HFFc6 (cell line): ENCODE measurements around the gene MAN1A1. TPM values are rescaled to one million over a fixed set of nuclear protein-coding genes. Genes with fewer than 3 reads are reported as not detected.

Experiments
- DNase-seq: peaks from one replicate; pipeline ENCODE4 v3.0.0-alpha.2; 2018
- H3K27ac Mint-ChIP-seq: 2 replicates; pipeline ENCODE4 v1.8.0; 2020; ENCODE audit warnings: mild to moderate bottlenecking, mixed read lengths
- H3K27me3 Mint-ChIP-seq: 2 replicates; pipeline ENCODE4 v1.8.0; 2021; ENCODE audit warnings: mild to moderate bottlenecking, moderate library complexity, mixed read lengths; ENCODE audit not compliant: insufficient read depth
- H3K36me3 Mint-ChIP-seq: 2 replicates; pipeline ENCODE4 v1.8.0; 2021; ENCODE audit warnings: low read depth, mixed read lengths
- H3K4me1 Mint-ChIP-seq: 2 replicates; pipeline ENCODE4 v1.8.0; 2020; ENCODE audit warnings: low read depth, mixed read lengths
- H3K4me3 Mint-ChIP-seq: 2 replicates; pipeline ENCODE4 v1.8.0; 2020; ENCODE audit warnings: mild to moderate bottlenecking, moderate library complexity, mixed read lengths
- H3K9me3 Mint-ChIP-seq: 2 replicates; pipeline ENCODE4 v1.8.0; 2020; ENCODE audit warnings: mild to moderate bottlenecking, mixed read lengths
- total RNA-seq, 6 experiments: library from RNA; stranded (reverse); fragmentation: NEBNext Ultra II Directional; extraction: Animal tissue kit (Norgen Biotek cat#: 25700); gene quantifications; 2 replicates in 1 of 6; 3 replicates in 5 of 6; pipeline ENCODE4 v1.2.3, GENCODE V29; 2021
- TF ChIP-seq, protein P1 (sequence below): fragments of 200-600 bp; sonication (generic); IDR thresholded peaks from 2 replicates; pipeline ENCODE4 v1.5.0; 2021; ENCODE audit warnings: antibody characterized with exemption, mild to moderate bottlenecking

Gene MAN1A1
- total RNA-seq, 6 experiments from 2014 or later, result 0.12 to 0.64 (median 0.16) TPM

DNA sequence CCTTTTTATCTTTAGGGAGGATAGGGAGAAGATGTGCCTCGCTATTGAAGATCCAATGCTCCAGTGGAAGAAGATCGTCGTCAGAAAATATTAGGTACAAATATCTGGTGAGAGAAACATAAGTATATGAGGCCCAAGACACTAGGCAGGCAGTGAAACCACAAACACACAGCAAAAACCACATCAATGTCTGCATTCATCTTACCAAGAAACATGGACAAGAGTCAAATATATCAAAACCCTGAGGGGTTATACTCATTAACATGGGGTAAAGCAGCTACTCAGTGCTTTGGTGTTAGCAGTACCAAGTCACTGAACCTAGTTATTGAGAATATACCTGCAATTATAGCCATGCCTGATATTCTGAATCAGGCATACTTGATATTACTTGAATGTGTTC is 169.7 kb downstream of the MAN1A1 start:
- H3K9me3 Mint-ChIP-seq, result peaks cover 11% of the 10 kb centered on the region
- no peaks in the 10 kb centered on the region for H3K4me1 Mint-ChIP-seq
- TF ChIP-seq, protein P1, sequence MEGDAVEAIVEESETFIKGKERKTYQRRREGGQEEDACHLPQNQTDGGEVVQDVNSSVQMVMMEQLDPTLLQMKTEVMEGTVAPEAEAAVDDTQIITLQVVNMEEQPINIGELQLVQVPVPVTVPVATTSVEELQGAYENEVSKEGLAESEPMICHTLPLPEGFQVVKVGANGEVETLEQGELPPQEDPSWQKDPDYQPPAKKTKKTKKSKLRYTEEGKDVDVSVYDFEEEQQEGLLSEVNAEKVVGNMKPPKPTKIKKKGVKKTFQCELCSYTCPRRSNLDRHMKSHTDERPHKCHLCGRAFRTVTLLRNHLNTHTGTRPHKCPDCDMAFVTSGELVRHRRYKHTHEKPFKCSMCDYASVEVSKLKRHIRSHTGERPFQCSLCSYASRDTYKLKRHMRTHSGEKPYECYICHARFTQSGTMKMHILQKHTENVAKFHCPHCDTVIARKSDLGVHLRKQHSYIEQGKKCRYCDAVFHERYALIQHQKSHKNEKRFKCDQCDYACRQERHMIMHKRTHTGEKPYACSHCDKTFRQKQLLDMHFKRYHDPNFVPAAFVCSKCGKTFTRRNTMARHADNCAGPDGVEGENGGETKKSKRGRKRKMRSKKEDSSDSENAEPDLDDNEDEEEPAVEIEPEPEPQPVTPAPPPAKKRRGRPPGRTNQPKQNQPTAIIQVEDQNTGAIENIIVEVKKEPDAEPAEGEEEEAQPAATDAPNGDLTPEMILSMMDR, result no peak
- no peaks in the 10 kb centered on the region for H3K36me3 Mint-ChIP-seq
- no peak for DNase-seq
- no peak overlapping the region for H3K4me3 Mint-ChIP-seq
- no peak overlapping the region for H3K27ac Mint-ChIP-seq
- no peaks in the 10 kb centered on the region for H3K27me3 Mint-ChIP-seq

DNA sequence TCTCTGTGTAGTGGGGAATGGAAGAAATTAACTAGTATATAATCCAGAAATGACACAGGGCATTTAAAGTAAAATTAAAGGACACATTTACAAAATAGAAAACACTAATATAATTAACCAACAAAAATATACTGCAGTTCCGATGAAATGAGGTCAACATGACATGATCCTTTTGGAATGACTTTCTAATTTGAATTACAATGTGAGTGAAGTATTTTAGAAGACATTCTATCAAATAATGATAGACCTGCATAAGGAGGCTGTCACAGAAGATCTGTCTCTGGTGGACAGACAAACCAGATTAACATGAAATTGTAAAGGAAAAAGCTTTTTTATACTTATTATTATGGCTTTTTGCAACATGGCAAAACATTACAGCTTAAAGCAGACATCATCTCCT is 170.5 kb downstream of the MAN1A1 start:
- TF ChIP-seq, protein P1, result no peak
- peaks cover 6% of the 10 kb centered on the region for H3K9me3 Mint-ChIP-seq
- no peak overlapping the region for H3K27ac Mint-ChIP-seq
- H3K27me3 Mint-ChIP-seq, result no peaks in the 10 kb centered on the region
- H3K4me1 Mint-ChIP-seq, result no peaks in the 10 kb centered on the region
- H3K36me3 Mint-ChIP-seq, result no peaks in the 10 kb centered on the region
- H3K4me3 Mint-ChIP-seq, result no peak overlapping the region
- no peak for DNase-seq

DNA sequence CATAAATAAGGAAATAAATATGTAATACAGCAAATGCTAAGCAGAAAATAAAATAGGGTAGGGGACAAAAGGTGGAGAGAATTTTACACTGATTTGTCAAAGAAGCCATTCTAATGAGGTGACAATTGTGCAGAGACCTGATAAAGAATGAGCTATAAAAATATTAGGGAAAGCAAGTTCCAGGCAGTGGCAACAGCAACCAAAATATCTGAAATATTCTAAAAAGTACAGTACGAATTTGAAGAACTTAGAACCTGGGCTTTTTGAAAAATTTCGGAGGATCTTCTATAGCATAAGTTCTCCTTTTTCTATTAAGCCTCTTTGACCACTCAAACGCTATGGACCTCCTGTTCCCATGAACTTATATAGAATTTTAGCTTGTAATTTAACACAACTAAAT is 173.1 kb downstream of the MAN1A1 start:
- H3K27ac Mint-ChIP-seq, result no peak overlapping the region
- no peak overlapping the region for H3K4me3 Mint-ChIP-seq
- no peaks in the 10 kb centered on the region; the same call in 1 of the 2 replicates for H3K27me3 Mint-ChIP-seq
- H3K36me3 Mint-ChIP-seq, result no peaks in the 10 kb centered on the region
- no peaks in the 10 kb centered on the region for H3K4me1 Mint-ChIP-seq
- no peaks in the 10 kb centered on the region; the same call in 1 of the 2 replicates for H3K9me3 Mint-ChIP-seq
- DNase-seq, result no peak
- TF ChIP-seq, protein P1, result no peak

DNA sequence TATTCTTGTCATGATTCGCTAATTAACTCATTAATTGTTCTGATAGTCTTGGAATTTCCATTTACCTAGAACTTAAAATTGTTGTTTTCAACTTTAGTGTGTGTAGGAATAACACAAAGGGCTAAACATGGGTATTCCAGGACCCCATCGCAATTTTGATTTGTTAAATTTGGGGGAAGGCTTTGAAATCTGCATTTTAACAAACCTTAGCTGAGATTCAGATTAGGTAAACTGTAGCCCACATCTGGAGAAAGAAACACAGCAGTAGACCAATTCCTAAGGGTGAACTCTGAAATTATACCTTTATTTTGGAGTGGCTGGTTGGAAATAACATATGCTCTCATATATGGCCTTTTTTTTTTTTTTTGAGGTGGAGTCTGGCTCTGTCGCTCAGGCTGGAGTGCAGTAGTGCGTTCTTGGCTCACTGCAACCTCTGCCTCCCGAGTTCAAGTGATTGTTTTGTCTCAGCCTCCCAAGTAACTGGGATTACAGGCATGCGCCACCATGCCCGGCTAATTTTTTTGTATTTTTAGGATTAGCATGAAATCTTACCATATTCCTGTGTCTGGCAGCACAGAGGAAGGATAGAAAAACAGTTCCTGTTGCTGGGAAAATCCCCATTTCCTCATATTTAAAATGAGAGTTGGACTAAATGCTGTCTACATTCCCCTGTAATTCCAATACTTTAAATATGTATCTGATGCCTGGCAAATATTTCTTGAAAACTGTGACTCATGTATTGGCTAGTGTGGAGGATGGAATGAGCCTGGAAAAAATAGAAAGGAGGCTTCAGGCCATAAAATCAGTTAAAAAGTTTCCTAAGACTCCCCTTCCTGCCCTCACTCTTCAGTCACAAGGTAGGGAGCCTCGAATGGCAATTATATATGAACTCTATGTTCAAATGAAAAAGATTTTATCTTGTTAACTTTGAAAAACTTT is 174.4 kb downstream of the MAN1A1 start:
- Mint-ChIP-seq H3K4me1 (no peaks in the 10 kb centered on the region), H3K27ac (no peak overlapping the region), H3K9me3 (no peaks in the 10 kb centered on the region; the same call in 1 of the 2 replicates), H3K27me3 (no peaks in the 10 kb centered on the region; the same call in 1 of the 2 replicates), H3K4me3 (no peak overlapping the region), H3K36me3 (no peaks in the 10 kb centered on the region)
- TF ChIP-seq, protein P1, result no peak
- no peak for DNase-seq

DNA sequence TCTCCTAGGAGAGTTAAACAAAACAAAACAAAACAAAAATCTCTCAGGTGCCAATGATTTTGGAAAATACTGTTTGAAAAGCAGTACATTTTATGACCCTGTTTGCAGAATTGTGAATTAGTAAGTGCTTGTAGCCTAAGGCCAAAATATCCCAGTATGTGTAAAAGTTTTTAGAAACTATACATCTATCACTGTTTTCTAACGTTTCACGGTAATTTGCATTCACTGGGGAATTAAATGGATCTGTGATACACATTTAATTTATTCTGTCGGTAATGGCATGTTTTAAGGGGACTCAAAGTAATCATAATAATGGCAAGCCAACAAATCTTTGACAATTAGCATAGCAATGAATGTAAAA is 175.5 kb downstream of the MAN1A1 start:
- Mint-ChIP-seq H3K4me1 (no peaks in the 10 kb centered on the region), H3K9me3 (no peaks in the 10 kb centered on the region; the same call in 1 of the 2 replicates), H3K4me3 (no peak overlapping the region), H3K27me3 (no peaks in the 10 kb centered on the region; the same call in 1 of the 2 replicates), H3K27ac (no peak overlapping the region), H3K36me3 (no peaks in the 10 kb centered on the region)
- TF ChIP-seq, protein P1, result no peak
- DNase-seq, result no peak
